ENCODE data around the gene LDLRAD4. TPM values are rescaled to one million over a fixed set of nuclear protein-coding genes. Genes with fewer than 3 reads are reported as not detected.
A peak's percentile ranks its signal among the peaks of the same experiment; 100 is the strongest.

Gene LDLRAD4
- polyA plus RNA-seq, 3 donors from 2014 or later: 4.8 to 11.3 (median 9.6) TPM

GRCh38 chr18:13625843-13626543, 407.4 kb downstream of the LDLRAD4 start:
- H3K27ac Mint-ChIP-seq: no peak overlapping the region
- peaks cover 0 to 3% (median 0%) of the 10 kb centered on the region in 3 donors for H3K27me3 Mint-ChIP-seq (ENCODE audit: low read depth in 3 of 3)
- peaks cover 0 to 12% (median 0%) of the 10 kb centered on the region in 3 donors for H3K36me3 Mint-ChIP-seq
- DNase-seq: no peak
- no peak overlapping the region for H3K4me3 Mint-ChIP-seq
- peaks cover 3 to 5% of the 10 kb centered on the region in 2 donors for H3K4me1 Mint-ChIP-seq
- no peaks in the 10 kb centered on the region for H3K9me3 Mint-ChIP-seq

GRCh38 chr18:13626544-13626908, 408.0 kb downstream of the LDLRAD4 start:
- peaks cover 0 to 12% (median 0%) of the 10 kb centered on the region in 3 donors for H3K36me3 Mint-ChIP-seq
- peaks cover 0 to 1% (median 0%) of the 10 kb centered on the region in 3 donors for H3K27me3 Mint-ChIP-seq (ENCODE audit: low read depth in 3 of 3)
- H3K4me3 Mint-ChIP-seq: no peak overlapping the region
- H3K4me1 Mint-ChIP-seq: peaks cover 3 to 5% of the 10 kb centered on the region in 2 donors
- H3K27ac Mint-ChIP-seq: no peak overlapping the region
- no peak for DNase-seq
- H3K9me3 Mint-ChIP-seq: no peaks in the 10 kb centered on the region

GRCh38 chr18:13627639-13628038, 409.1 kb downstream of the LDLRAD4 start:
- Mint-ChIP-seq H3K4me1 (peaks cover 3 to 5% of the 10 kb centered on the region in 2 donors), H3K36me3 (peaks cover 0 to 12% (median 0%) of the 10 kb centered on the region in 3 donors), H3K27me3 (ENCODE audit: low read depth in 3 of 3) (peaks cover 0 to 1% (median 0%) of the 10 kb centered on the region in 3 donors), H3K9me3 (no peaks in the 10 kb centered on the region), H3K4me3 (no peak overlapping the region), H3K27ac (no peak overlapping the region)
- no peak for DNase-seq

GRCh38 chr18:13628211-13628610, 409.7 kb downstream of the LDLRAD4 start:
- H3K27me3 Mint-ChIP-seq (ENCODE audit: low read depth in 3 of 3): no peaks in the 10 kb centered on the region
- H3K4me1 Mint-ChIP-seq: peaks cover 3 to 5% of the 10 kb centered on the region in 2 donors
- DNase-seq: no peak
- peaks cover 0 to 7% (median 0%) of the 10 kb centered on the region in 3 donors for H3K36me3 Mint-ChIP-seq
- H3K27ac Mint-ChIP-seq: no peak overlapping the region
- no peaks in the 10 kb centered on the region for H3K9me3 Mint-ChIP-seq
- no peak overlapping the region for H3K4me3 Mint-ChIP-seq

DNA sequence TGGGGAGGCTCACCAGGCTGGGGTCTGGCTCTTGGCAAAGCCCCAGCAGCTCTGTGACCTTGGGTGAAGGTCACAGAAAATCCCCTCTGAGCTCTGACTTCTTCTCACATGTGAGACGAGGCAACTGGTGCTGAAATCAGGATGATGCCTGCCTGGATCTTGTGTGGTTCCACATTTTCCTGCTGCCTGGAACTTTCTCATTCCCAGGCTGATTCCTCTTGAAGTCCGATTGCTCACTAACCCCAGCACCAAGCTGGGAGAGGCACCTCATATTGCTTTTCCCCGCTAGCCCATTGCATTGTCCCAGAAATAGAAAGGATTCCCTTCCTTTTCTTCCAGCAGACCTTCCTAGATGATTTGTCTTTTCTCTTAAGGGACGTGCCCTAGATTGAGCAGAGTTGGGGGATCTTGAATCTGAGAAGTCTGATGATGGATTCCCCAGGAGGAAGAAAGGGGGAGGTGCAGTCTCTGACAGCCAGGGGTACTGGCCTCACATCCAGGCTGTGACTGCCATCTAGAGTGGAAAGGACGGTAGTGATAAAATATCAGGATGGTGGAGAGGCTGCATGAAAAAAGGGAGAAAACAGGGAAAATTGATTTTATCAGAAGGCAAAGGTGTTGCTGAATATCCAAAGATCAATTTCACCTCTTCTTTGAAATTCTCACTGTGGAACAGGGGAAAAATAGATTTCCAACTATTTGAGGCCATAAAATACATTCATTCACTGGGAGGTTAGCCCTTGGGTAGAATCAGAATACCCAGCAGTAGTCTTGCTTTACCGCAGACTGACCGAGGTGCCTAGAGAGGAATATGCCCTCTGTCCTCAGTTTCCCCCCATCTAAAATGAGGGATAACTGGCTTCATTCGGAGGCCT, 411.5 kb downstream of the LDLRAD4 start:
- Mint-ChIP-seq H3K4me3 (no peak overlapping the region), H3K36me3 (no peaks in the 10 kb centered on the region), H3K27me3 (ENCODE audit: low read depth in 3 of 3) (no peaks in the 10 kb centered on the region), H3K4me1 (peaks cover 3 to 5% of the 10 kb centered on the region in 2 donors), H3K27ac (no peak overlapping the region), H3K9me3 (no peaks in the 10 kb centered on the region)
- peak in 2 of 3 donors; percentile 20 to 31 for DNase-seq

DNA sequence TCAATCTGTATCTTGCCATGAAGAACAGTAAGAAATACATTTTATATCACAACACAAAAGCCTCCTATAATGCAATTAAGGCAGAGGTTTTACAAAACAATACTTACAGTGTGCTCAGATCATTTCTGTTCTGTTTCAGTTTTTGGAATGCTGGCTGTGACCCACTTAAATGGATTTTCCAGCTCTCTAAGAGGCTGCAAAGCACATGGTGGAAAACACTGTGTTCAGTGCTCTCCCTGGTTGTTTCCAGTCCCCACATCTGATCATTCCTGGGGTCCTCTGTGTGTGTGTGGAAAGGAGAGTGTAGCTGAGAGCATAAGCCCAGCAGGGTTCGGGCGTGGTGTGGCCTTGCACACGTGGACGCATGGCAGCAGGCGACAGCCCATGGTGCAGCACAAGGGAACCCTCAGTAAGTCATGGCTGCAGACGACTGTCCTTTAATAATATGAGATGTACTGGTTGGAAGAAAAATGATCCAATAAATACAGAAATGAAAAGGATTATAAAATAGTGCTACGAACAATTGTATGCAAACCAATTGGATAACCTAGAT, 412.2 kb downstream of the LDLRAD4 start:
- DNase-seq: no peak
- no peaks in the 10 kb centered on the region for H3K27me3 Mint-ChIP-seq (ENCODE audit: low read depth in 3 of 3)
- H3K9me3 Mint-ChIP-seq: no peaks in the 10 kb centered on the region
- no peak overlapping the region for H3K4me3 Mint-ChIP-seq
- no peak overlapping the region for H3K27ac Mint-ChIP-seq
- H3K4me1 Mint-ChIP-seq: peaks cover 3 to 5% of the 10 kb centered on the region in 2 donors
- H3K36me3 Mint-ChIP-seq: no peaks in the 10 kb centered on the region

- H3K9me3 Mint-ChIP-seq: no peaks in the 10 kb centered on the region
- H3K36me3 Mint-ChIP-seq: peaks cover 0 to 4% (median 0%) of the 10 kb centered on the region in 3 donors
- no peak overlapping the region for H3K27ac Mint-ChIP-seq
- no peaks in the 10 kb centered on the region for H3K27me3 Mint-ChIP-seq (ENCODE audit: low read depth in 3 of 3)
- H3K4me1 Mint-ChIP-seq: no peaks in the 10 kb centered on the region
- DNase-seq: no peak
- H3K4me3 Mint-ChIP-seq: no peak overlapping the region
Measured at GRCh38 chr18:13633700-13634099, 415.1 kb downstream of the LDLRAD4 start.

- no peaks in the 10 kb centered on the region for H3K9me3 Mint-ChIP-seq
- no peak overlapping the region for H3K4me3 Mint-ChIP-seq
- H3K27me3 Mint-ChIP-seq (ENCODE audit: low read depth in 3 of 3): no peaks in the 10 kb centered on the region
- peaks cover 0 to 1% of the 10 kb centered on the region in 2 donors for H3K4me1 Mint-ChIP-seq
- no peak overlapping the region for H3K27ac Mint-ChIP-seq
- peaks cover 0 to 4% (median 0%) of the 10 kb centered on the region in 3 donors for H3K36me3 Mint-ChIP-seq
- no peak for DNase-seq
Measured at GRCh38 chr18:13635046-13635445, 416.5 kb downstream of the LDLRAD4 start.

GRCh38 chr18:13638719-13639595, 420.4 kb downstream of the LDLRAD4 start:
- Mint-ChIP-seq H3K4me1 (peaks cover 13 to 14% of the 10 kb centered on the region in 2 donors), H3K9me3 (no peaks in the 10 kb centered on the region), H3K27me3 (ENCODE audit: low read depth in 3 of 3) (peaks cover 0 to 3% (median 1%) of the 10 kb centered on the region in 3 donors), H3K4me3 (no peak overlapping the region), H3K27ac (no peak overlapping the region), H3K36me3 (peaks cover 0 to 8% (median 5%) of the 10 kb centered on the region in 3 donors)
- DNase-seq: no peak

DNA sequence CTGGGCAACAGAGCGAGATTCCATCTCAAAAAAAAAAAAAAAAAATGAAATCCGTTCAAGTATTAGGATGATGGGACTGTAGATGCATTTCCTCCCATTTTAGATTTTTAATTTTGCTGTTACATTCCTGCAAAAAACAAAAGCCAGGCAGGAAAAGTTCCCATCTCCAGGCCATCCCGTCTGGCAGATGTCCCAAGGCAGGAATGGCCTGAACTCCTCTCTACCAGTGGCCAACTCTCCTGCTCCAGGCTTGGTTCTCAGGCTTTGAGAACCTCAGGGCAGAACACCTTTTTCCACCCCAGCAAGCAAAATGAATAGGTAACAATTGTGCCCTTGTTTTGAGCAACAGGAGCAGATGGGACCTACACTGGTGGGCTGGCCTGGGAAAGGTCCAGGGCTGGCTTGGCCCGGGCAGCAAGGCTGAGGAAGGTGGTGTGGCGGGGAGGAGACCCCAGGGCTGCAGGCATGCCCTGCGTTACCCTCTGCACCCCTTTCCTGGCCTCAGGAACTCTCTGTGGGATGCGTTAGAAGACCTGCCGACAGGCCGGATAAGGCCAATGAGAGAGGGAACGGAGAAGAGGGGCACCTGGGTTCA, 421.8 kb downstream of the LDLRAD4 start:
- peaks cover 5 to 15% (median 6%) of the 10 kb centered on the region in 3 donors for H3K36me3 Mint-ChIP-seq
- H3K27me3 Mint-ChIP-seq (ENCODE audit: low read depth in 3 of 3): peaks cover under 1 to 3% (median 1%) of the 10 kb centered on the region in 3 donors
- H3K4me3 Mint-ChIP-seq: no peak overlapping the region
- no peak for DNase-seq
- peaks cover 13 to 14% of the 10 kb centered on the region in 2 donors for H3K4me1 Mint-ChIP-seq
- no peak overlapping the region for H3K27ac Mint-ChIP-seq
- H3K9me3 Mint-ChIP-seq: peaks cover 0 to 2% (median 0%) of the 10 kb centered on the region in 6 donors

GRCh38 chr18:13641551-13642439, 423.2 kb downstream of the LDLRAD4 start:
- Mint-ChIP-seq H3K27me3 (ENCODE audit: low read depth in 3 of 3) (peaks cover 1 to 3% (median 2%) of the 10 kb centered on the region in 3 donors), H3K9me3 (peaks cover 0 to 2% (median 0%) of the 10 kb centered on the region in 6 donors), H3K36me3 (peaks cover 9 to 26% (median 14%) of the 10 kb centered on the region in 3 donors), H3K27ac (peak overlapping the region in 2 of 6 donors; percentile 6 to 7), H3K4me1 (peaks cover 13 to 14% of the 10 kb centered on the region in 2 donors), H3K4me3 (peak overlapping the region; percentile 47 to 76 (median 49))
- DNase-seq: peak; percentile 4 to 8 (median 5)

- Mint-ChIP-seq H3K27me3 (ENCODE audit: low read depth in 3 of 3) (peaks cover 1 to 3% (median 2%) of the 10 kb centered on the region in 3 donors), H3K4me3 (peak overlapping the region in 1 of 5 donors; percentile 8), H3K27ac (no peak overlapping the region), H3K9me3 (peaks cover 0 to 2% (median 0%) of the 10 kb centered on the region in 6 donors), H3K4me1 (peaks cover 13 to 14% of the 10 kb centered on the region in 2 donors), H3K36me3 (peaks cover 9 to 26% (median 15%) of the 10 kb centered on the region in 3 donors)
- DNase-seq: no peak
Measured at GRCh38 chr18:13642440-13642827, 423.9 kb downstream of the LDLRAD4 start.

Data from immature natural killer cell (primary cell).